ENCODE data around the gene ST3GAL2.

DNA sequence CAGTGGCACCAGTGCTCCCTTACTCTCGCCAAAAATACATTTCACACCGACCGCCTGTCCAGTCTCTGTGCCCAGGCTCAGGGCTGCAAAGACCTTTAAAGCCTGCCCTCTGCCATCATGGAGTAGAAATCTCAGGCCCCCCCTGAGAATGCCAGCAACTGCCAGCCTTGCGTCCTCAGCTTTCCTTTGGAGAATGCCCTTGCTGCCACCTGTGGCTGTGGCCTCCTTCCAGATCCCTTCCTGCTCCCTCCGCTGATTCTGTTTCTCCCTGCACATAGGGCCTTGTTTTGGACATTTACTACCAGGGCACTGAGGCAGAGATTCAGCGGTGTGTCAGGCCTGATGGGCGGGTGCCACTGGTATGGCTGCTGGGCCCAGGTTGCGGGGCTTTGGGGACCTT, 28.7 kb upstream of the ST3GAL2 start:
- TF ChIP-seq, protein P1, sequence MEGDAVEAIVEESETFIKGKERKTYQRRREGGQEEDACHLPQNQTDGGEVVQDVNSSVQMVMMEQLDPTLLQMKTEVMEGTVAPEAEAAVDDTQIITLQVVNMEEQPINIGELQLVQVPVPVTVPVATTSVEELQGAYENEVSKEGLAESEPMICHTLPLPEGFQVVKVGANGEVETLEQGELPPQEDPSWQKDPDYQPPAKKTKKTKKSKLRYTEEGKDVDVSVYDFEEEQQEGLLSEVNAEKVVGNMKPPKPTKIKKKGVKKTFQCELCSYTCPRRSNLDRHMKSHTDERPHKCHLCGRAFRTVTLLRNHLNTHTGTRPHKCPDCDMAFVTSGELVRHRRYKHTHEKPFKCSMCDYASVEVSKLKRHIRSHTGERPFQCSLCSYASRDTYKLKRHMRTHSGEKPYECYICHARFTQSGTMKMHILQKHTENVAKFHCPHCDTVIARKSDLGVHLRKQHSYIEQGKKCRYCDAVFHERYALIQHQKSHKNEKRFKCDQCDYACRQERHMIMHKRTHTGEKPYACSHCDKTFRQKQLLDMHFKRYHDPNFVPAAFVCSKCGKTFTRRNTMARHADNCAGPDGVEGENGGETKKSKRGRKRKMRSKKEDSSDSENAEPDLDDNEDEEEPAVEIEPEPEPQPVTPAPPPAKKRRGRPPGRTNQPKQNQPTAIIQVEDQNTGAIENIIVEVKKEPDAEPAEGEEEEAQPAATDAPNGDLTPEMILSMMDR (IDR thresholded peaks at IDR 0.05) = no peak
- no peak for TF ChIP-seq POLR2A (IDR thresholded peaks at IDR 0.05)
- no peak for TF ChIP-seq EP300 (IDR thresholded peaks at IDR 0.05)

Measured in suprapubic skin (tissue), 3 donors.